Measurements from ENCODE around the gene COL6A3. TPM values are rescaled to one million over a fixed set of nuclear protein-coding genes. Genes with fewer than 3 reads are reported as not detected.

Gene COL6A3
- total RNA-seq, 1 donor from 2014 or later = 89.5 TPM

DNA sequence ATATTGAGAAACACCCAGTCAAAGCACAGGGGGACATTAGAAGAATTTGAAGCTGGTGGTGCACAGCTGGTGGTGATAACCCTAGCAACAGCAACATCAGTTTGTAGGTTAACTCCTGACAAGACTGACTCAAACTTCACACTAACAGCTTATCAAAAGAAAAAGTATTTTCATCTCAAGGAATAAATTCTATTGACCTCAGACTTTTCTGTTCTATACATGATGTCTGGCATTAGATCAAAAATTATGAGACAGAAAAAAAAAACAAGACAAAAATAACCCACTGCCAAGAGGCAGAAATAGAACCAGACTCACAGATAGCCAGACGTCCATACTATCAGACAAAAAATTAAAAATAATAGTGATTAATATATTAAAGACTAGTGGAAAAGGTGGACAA lies 126.1 kb downstream of the COL6A3 start:
- intact Hi-C loops (cut with DNase I) = no loop called here
- no peak for DNase-seq (ENCODE audit: low spot score)

DNA sequence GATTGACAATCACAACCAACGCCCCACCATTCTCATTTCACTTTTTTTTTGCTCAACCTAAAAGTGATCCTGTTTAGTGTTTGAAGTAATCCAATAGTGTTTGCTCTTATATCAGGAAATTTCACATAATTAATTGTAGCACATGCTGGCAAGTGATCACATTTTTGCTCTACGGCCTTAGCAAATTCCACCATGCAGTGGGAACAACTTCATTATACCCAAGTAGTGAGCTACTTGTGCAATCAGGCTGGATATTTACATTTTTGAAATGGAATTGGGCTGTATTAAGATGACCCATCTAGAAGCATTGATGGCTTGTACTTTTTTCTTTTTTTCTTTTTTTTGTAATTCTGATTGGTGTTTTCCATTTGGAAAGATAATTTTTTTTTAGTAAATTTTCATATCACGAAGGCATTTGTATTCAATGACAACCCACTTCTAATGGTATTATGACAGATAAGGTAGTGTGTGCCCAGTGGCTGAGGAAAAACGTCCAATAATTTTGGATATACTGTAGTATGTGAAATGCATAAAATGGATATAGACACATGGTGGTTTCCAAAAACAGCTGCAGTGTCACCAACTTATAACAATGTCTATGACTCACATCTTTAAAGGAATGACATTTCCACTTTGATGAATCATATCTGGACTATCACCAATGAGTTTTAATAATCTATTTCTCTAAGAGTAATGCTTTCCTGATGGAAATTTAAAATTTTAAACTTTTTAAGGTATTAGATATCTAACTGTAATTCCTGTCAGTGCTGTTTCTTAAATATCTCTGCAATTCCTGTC lies 130.6 kb downstream of the COL6A3 start:
- no peak for DNase-seq (ENCODE audit: low spot score)
- intact Hi-C loops (cut with DNase I) = loop anchor here (5.0 kb wide), 1 partner anchor 39 kb away; no protein-coding TSS in a partner anchor

DNA sequence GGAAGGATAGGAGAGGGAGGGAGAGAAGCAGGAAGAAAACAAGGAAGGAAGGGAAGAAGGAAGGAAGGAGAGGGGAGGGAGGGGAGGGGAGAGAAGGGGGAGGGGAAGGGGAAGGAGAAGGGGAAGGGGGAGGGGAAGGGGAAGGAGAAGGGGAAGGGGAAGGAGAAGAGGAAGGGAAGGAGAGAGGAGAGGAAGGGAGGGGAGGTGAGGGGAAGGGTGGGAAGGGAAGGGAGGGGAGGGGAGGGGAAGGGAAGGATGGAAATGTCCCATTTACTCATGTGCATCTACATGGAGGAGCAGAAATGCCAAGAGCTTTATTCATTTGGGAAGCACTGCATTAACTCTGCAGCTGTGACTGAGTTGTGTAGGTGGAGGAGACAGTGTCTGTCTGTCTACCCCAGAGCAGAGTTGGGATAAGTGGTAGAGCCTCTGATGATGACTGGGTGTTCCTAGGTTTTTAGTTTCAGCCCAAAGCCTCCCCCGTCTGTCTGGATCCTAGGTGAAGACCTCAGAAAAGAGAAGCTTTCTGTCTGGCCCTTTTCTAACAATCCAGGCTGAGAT lies 131.3 kb downstream of the COL6A3 start:
- intact Hi-C loops (cut with DNase I) = loop anchor here (5.0 kb wide), 1 partner anchor 40 kb away; no protein-coding TSS in a partner anchor
- no peak for DNase-seq (ENCODE audit: low spot score)

DNA sequence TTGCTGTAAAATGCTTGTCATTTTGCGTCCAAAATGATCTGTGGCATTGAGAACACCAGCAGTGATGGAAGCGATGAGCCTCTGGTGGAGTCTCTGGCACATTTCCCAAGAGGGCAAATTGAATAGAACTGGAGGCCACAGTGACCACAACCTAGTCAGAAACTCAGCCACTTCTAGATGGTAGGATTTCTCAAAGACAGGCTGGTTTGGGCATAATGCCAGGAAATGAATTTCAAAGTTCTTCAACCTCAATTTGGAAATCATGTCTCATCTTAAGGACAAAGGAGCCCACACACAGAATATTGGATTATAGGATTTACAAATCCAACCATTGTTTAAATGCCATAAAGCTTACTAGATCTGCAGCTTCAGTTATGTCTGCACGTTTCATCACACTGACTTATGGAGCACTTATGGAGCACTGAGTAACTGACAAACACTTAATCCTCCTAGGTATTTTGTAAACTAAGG lies 132.1 kb downstream of the COL6A3 start:
- DNase-seq (ENCODE audit: low spot score) = no peak
- intact Hi-C loops (cut with DNase I) = loop anchor here (5.0 kb wide), 1 partner anchor 40 kb away; no protein-coding TSS in a partner anchor

DNA sequence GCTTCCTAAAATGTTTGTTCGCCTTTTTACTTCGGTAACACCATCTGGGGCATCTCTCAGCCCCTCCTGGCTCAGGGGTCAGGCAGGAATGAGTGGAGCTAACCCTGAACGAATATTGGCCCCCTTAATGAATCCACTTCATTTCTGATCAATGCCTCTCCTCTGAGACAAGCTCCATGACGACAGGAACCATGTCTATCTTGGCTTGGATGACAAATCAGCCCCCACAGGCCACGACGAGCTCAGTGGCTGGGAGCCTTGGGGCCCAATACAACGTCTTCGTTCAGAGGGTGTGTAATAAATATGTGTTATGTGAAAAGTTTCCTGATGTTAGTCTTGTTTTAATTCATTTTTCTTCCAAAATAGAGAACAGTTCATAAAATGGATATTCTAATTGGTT lies 133.0 kb downstream of the COL6A3 start:
- intact Hi-C loops (cut with DNase I) = loop anchor here (5.0 kb wide), 1 partner anchor 41 kb away; no protein-coding TSS in a partner anchor
- DNase-seq (ENCODE audit: low spot score) = no peak

DNA sequence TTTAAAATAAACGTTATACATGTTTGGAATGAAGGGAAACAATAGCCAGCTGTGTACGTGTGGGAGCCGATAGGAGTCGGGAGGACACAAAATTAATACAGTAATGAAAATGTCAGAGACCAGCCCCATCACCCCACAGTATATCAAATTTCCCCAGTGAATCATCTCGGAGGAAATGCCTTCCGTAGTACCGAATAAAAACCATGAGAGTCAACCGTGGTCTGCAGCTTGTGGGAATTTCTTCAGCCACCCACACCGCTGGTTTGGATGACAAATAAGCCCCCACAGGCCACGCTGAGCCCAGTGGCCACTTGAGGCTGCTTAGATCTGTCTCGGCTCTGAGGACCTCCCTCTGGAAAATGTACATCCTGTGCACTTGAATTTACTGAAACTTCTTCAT lies 133.7 kb downstream of the COL6A3 start:
- intact Hi-C loops (cut with DNase I) = loop anchor here (5.0 kb wide), 1 partner anchor 42 kb away; no protein-coding TSS in a partner anchor
- no peak for DNase-seq (ENCODE audit: low spot score)

DNA sequence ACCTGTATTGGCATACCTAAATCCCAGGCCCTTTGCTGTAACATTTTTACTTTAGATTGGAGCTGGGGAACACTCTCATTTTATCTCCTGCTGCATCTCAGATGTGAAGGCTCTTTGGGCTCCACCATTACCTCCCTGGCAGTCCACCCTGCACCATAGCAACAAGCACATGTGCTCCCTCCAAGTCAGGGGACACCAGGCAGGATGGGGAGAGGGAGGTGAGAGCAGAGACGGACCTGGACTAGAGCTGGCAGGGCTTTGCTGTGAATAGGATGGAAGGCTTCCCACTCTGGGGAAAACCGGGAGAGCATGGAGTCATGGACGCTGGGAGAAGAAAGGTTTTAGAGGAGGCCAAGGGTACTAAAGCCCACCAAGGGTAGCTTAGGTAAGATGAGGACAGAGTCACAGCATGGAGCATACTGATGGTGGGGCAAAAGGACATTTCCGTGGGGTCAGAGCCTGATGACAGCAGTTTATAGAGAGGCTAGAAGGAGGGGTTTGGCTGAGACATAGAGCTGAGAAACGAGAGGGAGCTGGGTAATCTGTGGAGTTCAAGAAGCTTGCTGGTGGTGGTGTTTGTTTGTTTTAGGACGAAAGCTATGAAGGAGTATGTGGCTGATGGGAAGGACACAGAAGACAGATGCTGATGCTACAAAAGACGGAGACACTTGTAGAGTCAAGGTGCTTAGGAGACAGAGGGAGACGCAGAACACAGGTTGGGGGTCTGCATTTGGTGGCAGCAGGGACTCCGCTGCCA lies 134.8 kb downstream of the COL6A3 start:
- DNase-seq (ENCODE audit: low spot score) = no peak
- intact Hi-C loops (cut with DNase I) = no loop called here

DNA sequence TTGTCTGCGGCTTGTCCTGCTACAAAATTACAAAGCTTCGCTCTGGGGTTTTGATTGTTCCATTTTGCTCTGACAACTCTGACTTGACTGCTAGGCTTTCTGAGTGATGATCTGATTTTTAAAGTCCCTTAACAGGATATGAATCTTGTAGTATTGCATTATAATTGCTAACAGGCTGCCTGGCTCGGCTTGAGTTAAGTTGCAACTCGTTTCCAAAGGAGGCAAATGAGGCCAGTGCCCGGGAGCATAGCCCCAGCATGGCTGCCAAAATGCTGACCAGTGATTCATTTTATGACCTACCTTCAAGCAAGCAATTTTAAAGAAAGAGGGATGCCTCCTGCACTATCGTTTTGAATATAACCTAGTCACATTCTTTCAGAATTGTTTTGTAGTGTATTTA lies 135.4 kb downstream of the COL6A3 start:
- intact Hi-C loops (cut with DNase I) = no loop called here

DNA sequence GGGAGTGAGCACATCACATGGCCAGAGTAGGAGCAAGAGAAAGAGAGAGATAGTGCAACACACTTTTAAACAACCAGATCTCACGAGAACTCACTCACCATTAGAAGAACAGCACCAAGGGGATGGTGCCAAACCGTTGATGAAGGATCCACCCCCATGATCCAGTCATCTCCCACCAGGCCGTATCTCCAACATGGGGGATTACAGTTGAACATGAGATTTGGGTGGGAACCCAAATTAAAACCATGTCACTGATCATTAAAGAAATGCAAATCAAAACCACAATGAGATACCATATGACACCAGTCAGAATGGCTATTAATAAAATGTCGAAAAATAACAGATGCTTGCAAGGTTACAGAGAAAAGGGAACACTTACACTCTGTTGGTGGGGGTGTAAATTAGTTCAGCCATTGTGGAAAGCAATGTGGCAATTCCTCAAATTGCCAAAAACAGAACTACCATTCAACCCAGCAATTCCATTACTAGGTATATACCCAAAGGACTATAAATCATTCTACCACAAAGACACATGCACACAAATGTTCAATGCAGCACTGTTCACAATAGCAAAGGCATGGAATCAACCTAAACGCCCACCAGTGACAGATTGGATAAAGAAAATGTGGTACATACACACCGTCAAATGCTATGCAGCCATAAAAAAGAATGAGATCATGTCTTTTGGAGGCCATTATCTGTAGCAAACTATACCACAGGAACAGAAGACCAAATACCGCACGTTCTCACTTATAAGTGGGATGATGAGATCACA lies 137.1 kb downstream of the COL6A3 start:
- intact Hi-C loops (cut with DNase I) = no loop called here
- no peak for DNase-seq (ENCODE audit: low spot score)

More for the DNA sequence above, 135.4 kb downstream of the COL6A3 start:
- DNase-seq (ENCODE audit: low spot score) = no peak

Other genes with a start within 250 kb of the COL6A3 start
- 15.7 TPM for gene MLPH, start 73.1 kb upstream of the COL6A3 start, total RNA-seq
- not detected for gene PRLH, start 152.4 kb upstream of the COL6A3 start, total RNA-seq
- gene RAB17, start 176.6 kb upstream of the COL6A3 start, total RNA-seq = 3.5 TPM
- gene LRRFIP1, start 213.4 kb upstream of the COL6A3 start, total RNA-seq = 157 TPM

Data from cardiac septum (tissue), 1 donor.